ENCODE measurements around the gene FAHD2A. TPM values are rescaled to one million over a fixed set of nuclear protein-coding genes. Genes with fewer than 3 reads are reported as not detected.
"Not testable (repeated sequence)": the region's sequence is repeated elsewhere in the genome, so short reads cannot be mapped to it uniquely, and the experiment has no call there.

Gene FAHD2A
- total RNA-seq, result 10 to 100 TPM; 34.3 to 35.9 TPM

GRCh38 chr2:95402370-95403203, at the start of gene FAHD2A:
TSS of gene FAHD2A (plus strand) at chr2:95402708. CDS start at chr2:95405559, 2,851 bp downstream.
- Mint-ChIP-seq H3K4me1 (peaks cover 20% of the 10 kb centered on the region), H3K36me3 (ENCODE audit: low read depth) (peaks cover 2% of the 10 kb centered on the region), H3K9me3 (no peaks in the 10 kb centered on the region), H3K4me3 (peak within 1 kb of the TSS; percentile 98), H3K27me3 (no peaks in the 10 kb centered on the region), H3K27ac (peak within 1 kb of the TSS; percentile 97)
- peak; percentile 98 for DNase-seq
- ChIA-PET CTCF (interaction anchor here (0.6 to 1.6 kb wide), 7 partner anchors 14 to 315 kb away, joined by 3 to 7 read pairs (median 3); no protein-coding TSS in a partner anchor), POLR2A (no interaction called here)

- H3K4me1 Mint-ChIP-seq, result no peaks in the 10 kb centered on the region
- no peak for DNase-seq
- H3K27ac Mint-ChIP-seq, result no peak overlapping the region
- H3K4me3 Mint-ChIP-seq, result no peak overlapping the region
- H3K36me3 Mint-ChIP-seq (ENCODE audit: low read depth), result no peaks in the 10 kb centered on the region
- CTCF ChIA-PET, result no interaction called here
- POLR2A ChIA-PET, result no interaction called here
- H3K27me3 Mint-ChIP-seq, result peaks cover 10% of the 10 kb centered on the region
- no peaks in the 10 kb centered on the region for H3K9me3 Mint-ChIP-seq
Observed at GRCh38 chr2:95353055-95353575, 49.4 kb upstream of the FAHD2A start.

GRCh38 chr2:95353613-95354468, 48.7 kb upstream of the FAHD2A start:
- CTCF ChIA-PET, result no interaction called here

GRCh38 chr2:95354469-95354901, 48.0 kb upstream of the FAHD2A start:
- H3K4me3 Mint-ChIP-seq, result no peak overlapping the region
- ChIA-PET POLR2A (no interaction called here), CTCF (no interaction called here)
- no peaks in the 10 kb centered on the region for H3K9me3 Mint-ChIP-seq
- H3K4me1 Mint-ChIP-seq, result no peaks in the 10 kb centered on the region
- DNase-seq, result no peak
- no peak overlapping the region for H3K27ac Mint-ChIP-seq
- H3K27me3 Mint-ChIP-seq, result peaks cover 3% of the 10 kb centered on the region
- H3K36me3 Mint-ChIP-seq (ENCODE audit: low read depth), result no peaks in the 10 kb centered on the region

More at GRCh38 chr2:95353613-95354468, 48.7 kb upstream of the FAHD2A start:
- Mint-ChIP-seq H3K9me3 (no peaks in the 10 kb centered on the region), H3K27ac (no peak overlapping the region), H3K4me3 (no peak overlapping the region), H3K4me1 (no peaks in the 10 kb centered on the region), H3K27me3 (peaks cover 6% of the 10 kb centered on the region), H3K36me3 (ENCODE audit: low read depth) (no peaks in the 10 kb centered on the region)
- POLR2A ChIA-PET, result no interaction called here
- DNase-seq, result no peak

GRCh38 chr2:95354925-95355324, 47.6 kb upstream of the FAHD2A start:
- CTCF ChIA-PET, result interaction anchor here (0.8 kb wide), 1 partner anchor 10 kb away, joined by 3 read pairs; no protein-coding TSS in a partner anchor
- POLR2A ChIA-PET, result no interaction called here
- H3K4me1 Mint-ChIP-seq, result no peaks in the 10 kb centered on the region

GRCh38 chr2:95355486-95355885, 47.0 kb upstream of the FAHD2A start:
- H3K36me3 Mint-ChIP-seq (ENCODE audit: low read depth); H3K4me1 Mint-ChIP-seq; POLR2A ChIA-PET; H3K27ac Mint-ChIP-seq; H3K27me3 Mint-ChIP-seq; H3K4me3 Mint-ChIP-seq; H3K9me3 Mint-ChIP-seq; DNase-seq: not testable (repeated sequence)
- CTCF ChIA-PET, result interaction anchor here (0.8 kb wide), 1 partner anchor 10 kb away, joined by 3 read pairs; no protein-coding TSS in a partner anchor

More at GRCh38 chr2:95354925-95355324, 47.6 kb upstream of the FAHD2A start:
- Mint-ChIP-seq H3K9me3 (no peaks in the 10 kb centered on the region), H3K36me3 (ENCODE audit: low read depth) (no peaks in the 10 kb centered on the region), H3K27ac (no peak overlapping the region), H3K27me3 (peaks cover 3% of the 10 kb centered on the region), H3K4me3 (no peak overlapping the region)
- no peak for DNase-seq

GRCh38 chr2:95356821-95357700, 45.4 kb upstream of the FAHD2A start:
- H3K27ac Mint-ChIP-seq, result no peak overlapping the region
- H3K27me3 Mint-ChIP-seq, result peaks cover 4% of the 10 kb centered on the region
- POLR2A ChIA-PET, result no interaction called here
- no peaks in the 10 kb centered on the region for H3K9me3 Mint-ChIP-seq
- DNase-seq, result no peak
- no peaks in the 10 kb centered on the region for H3K36me3 Mint-ChIP-seq (ENCODE audit: low read depth)
- H3K4me1 Mint-ChIP-seq, result no peaks in the 10 kb centered on the region
- CTCF ChIA-PET, result no interaction called here
- no peak overlapping the region for H3K4me3 Mint-ChIP-seq

GRCh38 chr2:95357717-95358280, 44.7 kb upstream of the FAHD2A start:
- ChIA-PET CTCF (no interaction called here), POLR2A (no interaction called here)
- H3K4me3 Mint-ChIP-seq, result no peak overlapping the region
- no peaks in the 10 kb centered on the region for H3K36me3 Mint-ChIP-seq (ENCODE audit: low read depth)
- no peaks in the 10 kb centered on the region for H3K9me3 Mint-ChIP-seq
- no peaks in the 10 kb centered on the region for H3K4me1 Mint-ChIP-seq
- DNase-seq, result no peak
- peaks cover 4% of the 10 kb centered on the region for H3K27me3 Mint-ChIP-seq
- H3K27ac Mint-ChIP-seq, result no peak overlapping the region

GRCh38 chr2:95359031-95359430, 43.5 kb upstream of the FAHD2A start:
- no peak overlapping the region for H3K27ac Mint-ChIP-seq
- peaks cover 4% of the 10 kb centered on the region for H3K27me3 Mint-ChIP-seq
- no peak for DNase-seq
- H3K9me3 Mint-ChIP-seq, result no peaks in the 10 kb centered on the region
- POLR2A ChIA-PET, result no interaction called here
- CTCF ChIA-PET, result no interaction called here
- no peak overlapping the region for H3K4me3 Mint-ChIP-seq
- no peaks in the 10 kb centered on the region for H3K4me1 Mint-ChIP-seq
- H3K36me3 Mint-ChIP-seq (ENCODE audit: low read depth), result no peaks in the 10 kb centered on the region

GRCh38 chr2:95359501-95359930, 43.0 kb upstream of the FAHD2A start:
- H3K36me3 Mint-ChIP-seq (ENCODE audit: low read depth), result no peaks in the 10 kb centered on the region
- ChIA-PET CTCF (no interaction called here), POLR2A (no interaction called here)
- no peak overlapping the region for H3K4me3 Mint-ChIP-seq
- no peak for DNase-seq
- peaks cover 5% of the 10 kb centered on the region for H3K27me3 Mint-ChIP-seq
- no peak overlapping the region for H3K27ac Mint-ChIP-seq
- H3K4me1 Mint-ChIP-seq, result no peaks in the 10 kb centered on the region
- no peaks in the 10 kb centered on the region for H3K9me3 Mint-ChIP-seq

- CTCF ChIA-PET, result interaction anchor here (2.0 kb wide), 1 partner anchor 16 kb away, joined by 4 read pairs; no protein-coding TSS in a partner anchor
- no peak for DNase-seq
- H3K4me3 Mint-ChIP-seq, result no peak overlapping the region
- POLR2A ChIA-PET, result no interaction called here
- H3K4me1 Mint-ChIP-seq, result no peaks in the 10 kb centered on the region
- no peaks in the 10 kb centered on the region for H3K36me3 Mint-ChIP-seq (ENCODE audit: low read depth)
- H3K9me3 Mint-ChIP-seq, result no peaks in the 10 kb centered on the region
- H3K27ac Mint-ChIP-seq, result no peak overlapping the region
- H3K27me3 Mint-ChIP-seq, result peaks cover 9% of the 10 kb centered on the region
Observed at GRCh38 chr2:95361216-95361980, 41.1 kb upstream of the FAHD2A start.

Data from activated CD4-positive, alpha-beta T cell treated with anti-CD3 and anti-CD28 coated beads, Interleukin-2, amount 10 ng/mL, durations not matched to agents 7 days and 5 days (primary cell).